T follicular helper cell (primary cell): ENCODE results near the gene LRP1B.

Source experiments
- DNase-seq: peaks from one replicate; pipeline ENCODE4 v3.0.0-alpha.2; 2020; ENCODE audit warnings: low read depth

Gene LRP1B

DNA sequence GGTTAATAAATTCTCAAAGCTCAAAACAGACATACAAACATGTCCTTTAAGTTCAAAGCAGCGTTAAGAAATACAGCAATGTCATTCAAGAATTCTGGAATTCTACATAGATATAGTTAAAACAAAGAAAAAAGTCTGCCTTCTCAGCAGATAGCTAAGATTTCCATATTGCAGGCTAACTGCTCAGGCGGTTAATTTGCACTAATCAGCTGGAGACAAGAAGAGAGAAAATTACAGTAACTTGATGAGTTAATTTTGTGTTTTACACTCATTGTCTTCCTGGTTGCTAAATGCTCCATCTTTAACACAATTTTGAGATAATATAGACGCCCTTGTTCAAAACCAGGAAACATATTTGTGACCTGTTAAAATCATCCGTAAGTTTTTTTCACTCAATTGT is 1012.0 kb downstream of the LRP1B start:
- DNase-seq = no peak

DNA sequence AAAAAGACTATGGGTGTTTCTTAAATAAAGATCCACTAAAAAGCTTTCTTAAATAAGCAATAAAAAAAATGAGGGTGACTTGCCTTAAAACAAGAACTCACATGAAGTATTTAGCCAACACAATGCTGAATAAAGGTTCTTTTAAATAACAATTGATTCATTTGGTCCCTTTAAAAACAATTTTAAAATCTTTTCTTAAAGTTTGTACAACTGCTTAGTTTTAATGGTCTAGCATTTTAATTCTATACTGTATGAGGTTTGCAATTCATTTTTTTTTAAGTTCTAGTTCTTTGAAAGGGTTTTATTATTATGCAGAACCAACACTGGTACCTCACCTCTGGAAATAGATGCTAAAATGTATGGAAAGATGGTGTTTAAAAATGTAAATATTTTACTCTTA is 1017.5 kb downstream of the LRP1B start:
- DNase-seq = no peak

GRCh38 chr2:141109633-141110032 is 1021.2 kb downstream of the LRP1B start:
- DNase-seq = no peak

GRCh38 chr2:141105763-141106162 is 1025.1 kb downstream of the LRP1B start:
- no peak for DNase-seq

- no peak for DNase-seq
Observed at GRCh38 chr2:141103216-141103615, 1027.6 kb downstream of the LRP1B start.

GRCh38 chr2:141079231-141079630 is 1051.6 kb downstream of the LRP1B start:
- DNase-seq = no peak

- no peak for DNase-seq
Observed at GRCh38 chr2:141075753-141076152, 1055.1 kb downstream of the LRP1B start.

GRCh38 chr2:141068053-141068682 is 1062.6 kb downstream of the LRP1B start:
- no peak for DNase-seq

DNA sequence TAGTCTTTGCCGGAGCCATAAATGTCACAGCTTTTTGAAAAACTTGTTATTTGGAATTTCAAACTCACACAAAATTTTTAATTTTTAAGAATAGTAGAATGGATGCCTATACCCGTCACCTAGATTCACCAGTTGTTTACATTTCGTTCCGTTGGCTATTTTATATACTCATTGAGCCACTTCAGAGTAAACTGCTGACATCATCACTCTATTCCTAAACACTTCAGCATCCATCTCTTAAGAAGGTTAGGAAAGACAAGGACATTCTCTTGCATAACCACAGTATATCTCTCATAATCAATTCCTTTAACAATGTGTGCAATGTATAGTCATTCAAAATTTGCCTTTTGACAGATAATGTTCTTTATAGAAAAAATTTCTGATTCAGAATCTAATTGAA is 1065.8 kb downstream of the LRP1B start:
- DNase-seq = no peak

DNA sequence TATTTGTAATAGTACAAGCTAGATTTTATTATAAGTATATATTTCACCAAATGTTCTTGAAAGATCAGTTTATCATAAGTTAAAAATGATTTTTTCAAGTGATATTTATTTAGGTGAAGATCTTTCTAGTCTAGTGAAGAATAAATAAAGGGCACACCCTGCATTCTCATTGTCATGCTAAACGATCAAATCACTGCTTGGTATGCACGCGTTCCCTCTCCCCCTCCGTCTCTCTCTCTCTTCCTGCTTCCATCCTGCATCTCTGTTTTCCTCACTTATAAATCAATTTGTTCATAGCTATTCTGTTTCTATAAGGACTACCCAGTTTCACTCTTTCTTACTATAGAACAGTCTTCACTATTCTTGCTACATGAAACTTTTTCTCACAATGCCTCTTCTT is 1067.4 kb downstream of the LRP1B start:
- DNase-seq = no peak

- DNase-seq = no peak
Observed at GRCh38 chr2:141062443-141062842, 1068.4 kb downstream of the LRP1B start.

GRCh38 chr2:141062031-141062430 is 1068.8 kb downstream of the LRP1B start:
- no peak for DNase-seq

DNA sequence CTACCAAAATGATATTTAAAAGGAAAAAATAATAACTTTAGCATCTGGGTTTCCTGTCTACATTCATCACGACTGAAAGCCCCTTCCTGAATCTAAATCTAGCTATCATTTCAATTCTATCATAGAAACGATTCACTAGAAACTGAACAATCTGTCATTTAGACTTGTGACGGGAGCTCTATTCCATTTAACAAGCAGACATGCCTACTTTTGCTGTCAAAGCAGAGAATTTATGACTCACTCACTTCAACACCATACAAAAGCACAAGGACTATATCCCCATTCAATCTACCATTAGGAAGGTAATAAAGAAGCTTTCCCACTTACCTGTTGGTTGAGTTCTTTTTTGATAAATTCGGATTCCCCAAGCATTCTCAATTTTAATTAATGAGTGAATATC is 1072.3 kb downstream of the LRP1B start:
- DNase-seq = no peak

DNA sequence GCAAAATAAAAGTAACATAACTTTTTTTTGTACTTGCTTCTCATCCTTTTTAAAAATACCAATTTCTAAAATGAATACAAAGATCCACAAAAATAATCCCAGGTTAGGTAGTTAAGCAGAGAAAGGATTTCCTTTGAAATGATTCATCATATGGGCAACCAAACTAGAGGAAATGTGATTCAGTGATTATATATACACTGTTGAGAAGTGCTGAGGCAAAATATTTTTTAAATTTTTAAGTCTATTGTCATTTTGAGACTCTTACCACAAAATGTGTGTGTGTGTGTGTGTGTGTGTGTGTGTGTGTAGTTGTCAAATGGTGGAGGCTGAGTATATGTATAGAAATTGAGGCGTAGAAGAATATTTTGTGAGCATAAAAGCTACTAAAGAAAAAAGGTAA is 1075.3 kb downstream of the LRP1B start:
- DNase-seq = no peak

DNA sequence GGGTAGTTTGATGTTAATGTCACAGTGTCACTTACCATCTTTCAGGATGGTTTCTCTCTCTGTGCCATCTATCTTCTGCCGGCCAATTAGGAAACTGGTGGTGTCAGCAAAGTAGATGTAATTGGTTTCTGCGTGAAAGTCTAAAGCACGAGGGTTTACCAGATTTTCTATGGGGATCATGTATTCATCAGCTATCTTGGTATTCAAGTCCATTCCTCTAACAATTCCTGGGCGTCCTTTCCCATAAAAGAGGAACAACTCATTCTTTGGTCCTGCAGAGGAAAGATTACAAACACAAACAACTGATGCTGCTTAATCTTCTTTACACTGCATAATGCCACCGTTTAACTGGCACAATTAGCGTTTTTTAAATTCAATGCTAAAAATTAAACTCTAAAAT is 1081.9 kb downstream of the LRP1B start:
- DNase-seq = no peak

DNA sequence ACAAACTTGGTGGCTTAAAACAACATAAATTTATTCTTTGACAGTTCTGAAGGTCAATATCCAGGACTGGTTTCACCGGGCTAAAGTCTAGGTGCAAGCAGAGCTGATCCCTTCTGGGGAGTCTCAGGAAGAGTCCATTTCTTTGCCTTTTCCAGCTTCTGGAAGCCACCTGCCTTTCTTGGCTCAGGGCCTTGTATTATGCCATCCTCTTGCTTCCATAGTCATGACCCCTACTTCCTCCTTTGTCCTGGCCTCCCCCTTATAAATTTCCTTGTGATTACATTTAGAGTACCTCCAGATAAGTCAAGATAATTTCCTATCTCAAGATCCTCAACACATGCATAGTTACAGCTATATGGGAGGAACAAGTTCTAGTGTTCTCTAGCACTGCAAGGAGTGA is 1089.5 kb downstream of the LRP1B start:
- DNase-seq = no peak

- DNase-seq = no peak
Observed at GRCh38 chr2:141038341-141038740, 1092.5 kb downstream of the LRP1B start.

GRCh38 chr2:141037361-141037760 is 1093.5 kb downstream of the LRP1B start:
- no peak for DNase-seq

- DNase-seq = no peak
Observed at GRCh38 chr2:141035846-141036420, 1094.9 kb downstream of the LRP1B start.

DNA sequence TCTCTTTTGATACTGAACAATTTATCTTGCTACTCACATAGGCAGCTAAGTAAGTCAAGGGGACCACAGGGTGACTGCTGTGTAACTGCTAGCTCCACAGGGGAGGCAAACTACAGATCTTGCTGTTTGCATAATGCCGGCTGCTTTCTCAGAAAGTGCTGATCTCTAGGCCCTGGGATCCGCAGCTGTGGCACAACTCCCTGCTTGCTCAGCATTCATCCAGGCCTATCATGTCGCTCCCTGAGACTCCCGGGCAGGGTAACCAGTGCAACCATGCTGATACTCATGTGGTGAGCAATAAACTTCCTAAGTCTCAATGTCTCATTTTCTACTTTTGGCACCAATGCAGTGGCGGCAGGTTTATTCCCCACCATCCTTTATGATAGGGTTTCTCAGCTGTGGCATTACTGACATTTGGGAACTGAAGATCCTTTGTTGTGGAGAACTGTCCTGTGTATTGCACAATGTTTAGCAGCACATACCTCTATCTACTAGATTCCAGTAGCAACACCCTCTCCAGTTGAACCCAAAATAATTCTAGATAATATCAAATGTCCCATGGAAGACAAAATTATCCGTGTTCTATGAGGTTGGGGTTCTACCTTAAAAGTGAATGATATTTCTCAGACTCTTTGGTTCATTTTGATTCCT is 1101.3 kb downstream of the LRP1B start:
- DNase-seq = no peak

DNA sequence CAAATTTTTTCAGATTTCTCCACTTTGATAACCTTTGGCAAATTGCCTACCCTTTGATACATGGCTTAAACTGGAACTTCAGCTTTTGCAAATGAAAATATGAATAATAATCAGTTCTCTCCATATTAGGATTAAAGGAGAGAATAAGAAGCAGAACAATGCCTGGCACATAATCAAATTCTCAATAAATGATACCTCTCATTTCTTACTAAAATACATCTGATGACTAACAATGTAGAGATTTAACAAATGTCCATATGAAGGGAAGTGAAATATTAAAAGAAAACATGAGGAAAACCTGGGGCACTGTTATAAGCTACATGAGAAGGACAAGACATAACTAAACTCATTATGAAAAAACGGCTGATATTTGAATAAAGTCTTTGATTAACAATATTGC is 1103.6 kb downstream of the LRP1B start:
- no peak for DNase-seq

DNA sequence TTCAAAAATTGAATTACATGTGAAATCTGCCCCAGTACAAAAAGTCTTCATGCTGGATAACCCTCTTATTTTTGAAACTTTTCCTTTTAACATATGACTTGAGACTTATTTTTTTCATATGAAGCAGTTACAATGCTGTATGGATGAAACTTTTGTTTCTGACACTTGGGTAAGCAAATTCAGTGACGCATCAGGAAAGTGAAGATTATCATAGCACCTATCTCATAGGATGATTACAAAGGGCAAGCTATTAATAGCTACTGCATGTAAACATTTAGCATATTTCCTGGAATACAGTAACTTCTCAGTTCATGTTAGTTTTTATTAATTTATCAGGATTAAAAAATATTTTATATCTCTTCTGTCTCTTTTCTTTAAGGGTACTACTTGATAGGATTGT is 1109.2 kb downstream of the LRP1B start:
- no peak for DNase-seq

DNA sequence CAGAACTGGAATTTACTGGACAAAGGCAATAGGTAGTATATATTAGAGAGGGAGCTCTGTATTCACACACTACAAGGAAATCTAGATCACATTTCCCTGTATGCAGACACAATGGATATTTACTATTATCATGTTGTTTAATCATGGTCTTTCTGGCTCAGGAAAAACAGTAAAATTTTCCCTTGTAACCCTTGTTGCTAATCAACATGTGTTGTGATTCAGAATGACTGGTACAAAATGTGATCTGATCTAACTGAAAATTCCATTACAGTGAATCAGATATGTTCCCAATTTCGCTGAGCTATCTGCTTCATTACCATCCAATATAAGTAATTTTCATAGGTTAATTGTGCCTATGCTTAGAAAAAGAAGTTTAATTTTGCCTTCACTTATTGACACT is 1109.7 kb downstream of the LRP1B start:
- no peak for DNase-seq

DNA sequence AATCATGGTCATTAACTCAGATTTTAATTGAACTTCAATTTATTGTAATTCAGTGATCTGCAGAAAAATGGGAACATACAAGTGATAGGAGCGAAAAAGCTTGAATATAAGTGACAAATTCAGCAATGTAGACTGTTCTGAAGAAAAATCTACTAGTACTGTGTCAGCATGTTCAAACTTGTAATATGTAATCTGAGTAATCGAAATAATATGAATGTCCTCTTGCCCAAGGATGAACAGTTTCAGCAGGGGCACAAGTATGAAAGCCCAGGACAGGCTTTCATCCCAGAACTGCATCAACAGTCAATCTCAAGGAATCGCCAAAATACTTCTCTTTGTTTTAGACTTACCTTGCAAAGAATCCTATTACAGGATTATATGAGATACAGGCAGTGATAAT is 1110.5 kb downstream of the LRP1B start:
- no peak for DNase-seq
